IPS-15b (cell line): ENCODE results near the gene JSRP1.

Experiments
- H3K27me3 ChIP-seq: one replicate; pipeline ENCODE4 v1.6.1; 2013; ENCODE audit warnings: low read length; ENCODE audit not compliant: control insufficient read depth, insufficient read depth
- H3K36me3 ChIP-seq: one replicate; pipeline ENCODE4 v1.6.1; 2013; ENCODE audit warnings: low read length; ENCODE audit not compliant: control insufficient read depth, insufficient read depth
- H3K4me1 ChIP-seq: one replicate; pipeline ENCODE4 v1.6.1; 2013; ENCODE audit warnings: mild to moderate bottlenecking, low read length; ENCODE audit not compliant: control insufficient read depth, insufficient read depth
- H3K4me3 ChIP-seq: one replicate; pipeline ENCODE4 v1.5.1; 2013; ENCODE audit warnings: low read depth, low read length
- H3K9ac ChIP-seq: one replicate; pipeline ENCODE4 v1.6.1; 2013; ENCODE audit warnings: low read depth, mild to moderate bottlenecking, low read length
- H3K9me3 ChIP-seq: one replicate; pipeline ENCODE4 v1.6.1; 2013; ENCODE audit warnings: mild to moderate bottlenecking, low read length; ENCODE audit not compliant: control insufficient read depth, insufficient read depth

The JSRP1 gene

GRCh38 chr19:2239771-2240770, 16.1 kb downstream of the JSRP1 start:
- H3K27me3 ChIP-seq = no peaks in the 10 kb centered on the region
- H3K4me1 ChIP-seq = peaks cover 13% of the 10 kb centered on the region
- H3K36me3 ChIP-seq = peaks cover 34% of the 10 kb centered on the region
- H3K9ac ChIP-seq = peak overlapping the region; percentile 41
- peak overlapping the region; percentile 20 for H3K4me3 ChIP-seq
- no peaks in the 10 kb centered on the region for H3K9me3 ChIP-seq

GRCh38 chr19:2239173-2239572, 17.0 kb downstream of the JSRP1 start:
- peaks cover 27% of the 10 kb centered on the region for H3K36me3 ChIP-seq
- H3K9ac ChIP-seq = no peak overlapping the region
- H3K4me3 ChIP-seq = peak overlapping the region; percentile 20
- no peaks in the 10 kb centered on the region for H3K27me3 ChIP-seq
- no peaks in the 10 kb centered on the region for H3K9me3 ChIP-seq
- H3K4me1 ChIP-seq = peaks cover 13% of the 10 kb centered on the region

- no peaks in the 10 kb centered on the region for H3K27me3 ChIP-seq
- H3K36me3 ChIP-seq = peaks cover 27% of the 10 kb centered on the region
- H3K9ac ChIP-seq = no peak overlapping the region
- peaks cover 13% of the 10 kb centered on the region for H3K4me1 ChIP-seq
- H3K4me3 ChIP-seq = peak overlapping the region; percentile 84
- H3K9me3 ChIP-seq = no peaks in the 10 kb centered on the region
Measured at GRCh38 chr19:2237869-2238153, 18.4 kb downstream of the JSRP1 start.

DNA sequence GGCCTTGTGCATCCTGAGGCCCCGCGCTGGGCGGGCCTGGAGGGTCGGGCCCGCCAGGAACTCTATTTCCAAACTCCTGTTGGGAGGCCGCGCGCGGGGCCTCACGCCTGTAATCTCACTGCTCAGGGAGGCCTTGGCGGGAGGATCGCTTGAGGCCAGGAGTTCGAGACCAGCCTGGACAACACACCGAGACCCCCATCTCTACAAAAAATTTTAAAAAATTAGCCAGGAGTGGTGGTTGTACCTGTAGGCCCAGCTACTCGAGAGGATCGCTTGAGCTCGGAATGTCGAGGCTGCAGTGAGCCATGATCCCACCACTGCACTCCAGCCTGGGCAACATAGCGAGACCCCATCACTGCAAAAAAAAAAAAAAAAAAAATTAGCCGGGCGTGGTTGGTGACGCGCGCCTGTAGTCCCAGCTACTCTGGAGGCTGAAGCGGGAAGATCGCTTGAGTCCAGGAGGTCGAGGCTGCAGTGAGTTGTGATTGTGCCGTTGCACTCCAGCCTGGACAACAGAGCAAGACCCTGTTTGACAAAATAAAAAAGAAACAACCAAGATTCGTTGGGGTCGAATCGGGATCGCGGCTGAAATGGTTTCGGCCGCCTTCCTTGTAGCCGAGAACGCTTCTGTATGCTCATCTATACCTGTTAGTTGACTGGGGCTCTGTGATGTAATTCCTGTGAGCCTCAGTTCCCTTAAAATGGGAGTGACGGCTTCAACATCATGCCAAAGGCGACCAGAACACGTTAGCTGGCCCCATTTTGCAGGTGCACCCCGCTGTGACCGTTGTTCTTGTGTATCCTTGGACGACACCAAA, 19.0 kb downstream of the JSRP1 start:
- Histone ChIP-seq H3K4me3 (peak overlapping the region; percentile 84), H3K36me3 (peaks cover 27% of the 10 kb centered on the region), H3K4me1 (peaks cover 13% of the 10 kb centered on the region), H3K9me3 (no peaks in the 10 kb centered on the region), H3K27me3 (no peaks in the 10 kb centered on the region), H3K9ac (peak overlapping the region; percentile 87)

DNA sequence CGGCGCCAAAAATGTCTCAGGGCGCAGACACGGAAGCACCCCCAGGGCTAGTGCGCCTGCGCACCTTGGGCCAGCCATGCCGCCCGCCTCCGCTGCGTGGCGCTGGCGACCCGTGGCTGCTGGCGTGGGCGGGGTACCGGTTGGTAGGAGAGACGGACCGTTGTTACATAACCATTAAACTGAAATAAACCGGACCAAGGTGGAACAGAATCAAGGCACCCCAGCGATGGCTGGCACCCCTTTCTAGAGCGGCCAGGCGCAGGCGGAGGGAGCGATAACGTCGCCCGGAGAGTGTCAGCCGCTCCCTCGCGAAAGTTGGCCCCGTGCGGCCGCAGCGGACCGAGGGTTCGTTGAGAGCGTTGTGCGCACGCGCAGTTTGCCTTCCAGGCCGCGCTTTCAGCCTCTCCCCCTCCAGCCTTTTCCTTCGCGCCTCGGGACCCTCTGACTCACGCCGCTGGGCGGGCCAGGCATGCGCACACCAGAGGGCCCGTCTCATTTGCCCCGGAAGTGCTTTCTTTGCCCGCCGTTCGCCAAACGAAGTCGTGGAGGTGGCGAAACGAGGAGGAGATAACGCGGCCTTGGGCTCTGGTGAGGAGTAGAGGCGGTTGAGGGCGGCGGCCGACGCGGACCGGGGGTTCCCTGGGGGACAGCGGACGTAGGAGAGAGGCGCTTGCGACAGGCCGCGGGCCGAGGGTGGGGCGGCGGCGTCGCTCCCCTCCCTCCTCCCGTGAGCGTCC, 19.7 kb downstream of the JSRP1 start, which contains the start of the genes PLEKHJ1 and SF3A2:
TSS of gene PLEKHJ1 (minus strand) at position 16 of the 737 bp plus-strand sequence. CDS start 81 bp downstream, outside the sequence.
TSS of gene SF3A2 (plus strand) at position 511 of the 737 bp plus-strand sequence. CDS start 6,595 bp downstream, outside the sequence.
- Histone ChIP-seq H3K27me3 (no peaks in the 10 kb centered on the region), H3K9me3 (no peaks in the 10 kb centered on the region), H3K4me1 (peaks cover 13% of the 10 kb centered on the region), H3K36me3 (peaks cover 27% of the 10 kb centered on the region), H3K9ac (peak within 1 kb of the TSS; percentile 89), H3K4me3 (peak within 1 kb of the TSS; percentile 84)

GRCh38 chr19:2236064-2236313, 20.2 kb downstream of the JSRP1 start:
- no peaks in the 10 kb centered on the region for H3K27me3 ChIP-seq
- H3K4me1 ChIP-seq = peaks cover 13% of the 10 kb centered on the region
- peak overlapping the region; percentile 84 for H3K4me3 ChIP-seq

DNA sequence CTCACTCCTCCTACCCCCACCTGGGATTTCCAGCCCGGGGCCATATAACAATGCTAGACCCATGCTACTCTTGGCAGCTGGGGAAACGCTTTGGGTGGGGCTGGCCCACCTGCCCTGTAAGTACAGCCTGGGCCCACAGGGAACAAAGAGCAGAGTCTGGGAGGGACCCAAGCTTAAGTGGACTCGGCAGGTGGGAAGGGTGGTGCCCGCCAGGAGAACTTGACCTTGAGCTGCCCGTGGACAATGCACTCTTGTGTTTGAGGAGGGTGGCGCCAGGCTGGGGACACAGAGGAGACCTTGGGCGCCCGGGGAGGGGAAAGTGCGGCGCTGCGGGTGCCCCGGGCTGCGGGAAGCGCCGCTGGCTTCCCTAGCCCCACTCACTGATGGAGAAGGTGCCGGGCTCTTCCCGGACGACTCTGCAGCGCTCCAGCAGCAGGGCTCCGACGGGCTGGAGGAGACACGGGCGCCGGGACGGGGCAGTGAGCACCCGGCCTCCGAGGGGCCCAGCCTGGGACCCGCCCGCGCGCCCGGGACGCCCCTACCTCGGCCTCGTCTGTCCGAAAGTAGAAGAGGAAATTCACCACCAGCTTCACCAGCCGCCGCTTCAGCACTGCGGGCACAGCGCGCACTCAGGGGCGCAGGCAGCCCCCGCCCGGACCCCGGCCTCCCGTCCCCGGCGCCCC, 20.7 kb downstream of the JSRP1 start:
- Histone ChIP-seq H3K36me3 (peaks cover 24% of the 10 kb centered on the region), H3K9ac (peak overlapping the region; percentile 89), H3K27me3 (no peaks in the 10 kb centered on the region), H3K9me3 (no peaks in the 10 kb centered on the region), H3K4me3 (peak overlapping the region; percentile 84), H3K4me1 (peaks cover 10% of the 10 kb centered on the region)

More at GRCh38 chr19:2236064-2236313, 20.2 kb downstream of the JSRP1 start:
- Histone ChIP-seq H3K36me3 (peaks cover 26% of the 10 kb centered on the region), H3K9me3 (no peaks in the 10 kb centered on the region), H3K9ac (peak overlapping the region; percentile 89)

- H3K9me3 ChIP-seq = no peaks in the 10 kb centered on the region
- H3K4me3 ChIP-seq = peak overlapping the region; percentile 84
- no peaks in the 10 kb centered on the region for H3K27me3 ChIP-seq
- H3K36me3 ChIP-seq = peaks cover 24% of the 10 kb centered on the region
- peak overlapping the region; percentile 89 for H3K9ac ChIP-seq
- H3K4me1 ChIP-seq = peaks cover 7% of the 10 kb centered on the region
Measured at GRCh38 chr19:2234996-2235380, 21.2 kb downstream of the JSRP1 start.

- Histone ChIP-seq H3K27me3 (no peaks in the 10 kb centered on the region), H3K4me1 (peaks cover 7% of the 10 kb centered on the region), H3K9me3 (no peaks in the 10 kb centered on the region), H3K4me3 (no peak overlapping the region), H3K36me3 (peaks cover 35% of the 10 kb centered on the region), H3K9ac (no peak overlapping the region)
Measured at GRCh38 chr19:2233601-2234280, 22.5 kb downstream of the JSRP1 start.

GRCh38 chr19:2232286-2233151, 23.7 kb downstream of the JSRP1 start:
- no peak overlapping the region for H3K9ac ChIP-seq
- H3K4me3 ChIP-seq = no peak overlapping the region
- no peaks in the 10 kb centered on the region for H3K27me3 ChIP-seq
- H3K4me1 ChIP-seq = peaks cover 1% of the 10 kb centered on the region
- no peaks in the 10 kb centered on the region for H3K9me3 ChIP-seq
- peaks cover 43% of the 10 kb centered on the region for H3K36me3 ChIP-seq
